GM18951 (cell line): ENCODE results near the gene COL6A3.

ENCODE experiments used
- POLR2A ChIP-seq: IDR thresholded peaks from 4 replicates; pipeline ENCODE4 v1.6.1; 2011; ENCODE audit warnings: mild to moderate bottlenecking; ENCODE audit not compliant: insufficient read length, insufficient read depth; ENCODE audit errors: extremely low read depth
- in situ Hi-C: fragments of 300-500 bp; cut with MboI; formaldehyde crosslinking; loops from one replicate; pipeline ENCODE4 v1.12.0; 2022; ENCODE audit warnings: low sequenced_read_pairs, mixed read lengths, inconsistent platforms; ENCODE audit not compliant: unreplicated experiment

Gene COL6A3

DNA sequence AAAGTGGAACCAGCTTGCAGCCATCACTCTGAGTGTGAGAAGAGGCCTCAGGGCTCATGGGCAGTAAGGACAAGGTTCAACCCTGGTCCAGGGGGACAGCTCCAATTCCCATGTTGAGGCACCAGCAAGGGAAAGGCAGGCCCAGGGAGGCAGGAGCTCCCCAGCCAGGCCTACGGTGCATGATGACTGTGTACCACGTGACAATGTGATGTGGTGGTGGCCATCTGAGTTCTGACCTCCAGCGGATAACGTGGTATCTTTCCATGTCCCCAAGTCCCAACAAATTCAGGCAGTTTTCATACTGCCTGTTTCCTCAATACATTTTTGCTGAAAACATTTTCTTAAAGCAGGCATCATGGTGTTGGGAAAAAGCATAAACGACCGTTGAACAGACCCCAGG lies 36.1 kb upstream of the COL6A3 start:
- no peak for TF ChIP-seq POLR2A
- in situ Hi-C loops: no loop called here

DNA sequence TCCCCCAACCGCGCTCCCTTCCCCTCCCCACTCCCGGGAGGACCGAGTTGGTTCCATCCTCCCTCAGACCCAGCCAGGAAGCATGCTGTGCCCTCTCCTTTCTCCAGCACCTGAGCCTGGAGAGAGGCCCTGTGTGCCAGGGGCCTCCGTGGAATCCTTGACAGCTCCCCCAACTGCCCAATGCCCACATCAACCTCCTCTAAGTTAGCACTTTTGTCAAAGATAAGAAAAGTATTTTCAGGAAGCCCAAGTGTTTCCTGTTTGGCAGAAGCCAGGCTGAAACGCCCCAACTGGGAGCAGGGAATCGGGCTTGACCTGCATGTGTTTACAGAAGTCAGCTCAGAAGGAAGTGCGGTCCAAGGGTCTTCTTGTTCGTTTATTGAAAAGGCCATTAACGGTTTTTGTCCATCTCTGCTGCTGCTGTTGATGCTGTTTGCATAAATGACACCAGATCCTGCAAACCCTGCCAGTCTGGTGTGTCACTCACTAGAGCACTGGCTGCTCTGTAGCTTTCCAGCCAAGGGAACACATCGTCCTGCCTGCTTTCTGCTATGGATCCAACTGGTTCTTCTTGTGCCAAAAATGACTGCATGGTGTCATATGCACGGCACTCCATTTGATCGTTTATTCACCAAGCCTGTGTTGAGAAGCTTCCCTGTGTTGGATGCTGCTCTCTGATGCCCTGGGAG lies 35.4 kb upstream of the COL6A3 start:
- in situ Hi-C loops: no loop called here
- no peak for TF ChIP-seq POLR2A

DNA sequence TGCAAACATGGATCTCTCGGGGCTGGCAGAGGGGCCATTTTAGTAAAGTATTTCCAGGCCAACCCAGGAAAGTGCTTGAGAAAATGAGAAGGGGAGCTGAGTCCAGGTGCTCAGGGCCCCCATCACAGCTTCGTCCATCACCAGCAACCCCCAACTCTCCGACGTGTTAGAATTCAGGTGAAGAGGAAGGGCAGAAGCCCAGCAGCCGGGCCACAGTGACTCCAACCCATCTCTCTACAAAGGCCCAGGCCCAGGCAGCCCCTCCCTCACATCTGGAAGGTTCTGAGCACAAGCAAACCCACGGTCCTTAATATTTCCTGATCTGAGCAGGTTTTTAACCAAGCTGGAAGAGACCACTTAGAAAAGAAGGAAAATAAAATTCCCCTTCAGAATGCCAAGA lies 34.7 kb upstream of the COL6A3 start:
- in situ Hi-C loops: no loop called here
- no peak for TF ChIP-seq POLR2A

DNA sequence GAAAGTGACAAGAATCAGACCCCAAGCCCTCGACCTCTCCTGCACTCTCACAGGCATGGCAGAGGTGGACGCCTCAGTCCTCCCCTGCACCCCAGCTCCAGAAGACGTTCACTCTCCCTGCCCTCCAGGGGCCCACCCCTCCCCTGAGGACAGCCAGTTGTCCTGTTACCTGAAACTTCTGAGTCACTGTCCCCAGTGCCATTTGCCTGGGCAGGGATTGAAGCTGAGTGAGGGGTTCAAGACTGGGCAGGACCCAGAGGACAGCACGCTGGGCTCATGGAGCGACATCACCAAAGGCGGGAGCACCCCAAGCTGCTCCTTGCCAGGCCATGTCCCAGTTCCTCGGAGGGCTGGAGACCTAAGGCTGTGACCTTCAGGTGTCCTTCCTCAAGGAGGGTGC lies 34.2 kb upstream of the COL6A3 start:
- TF ChIP-seq POLR2A: no peak
- in situ Hi-C loops: no loop called here

DNA sequence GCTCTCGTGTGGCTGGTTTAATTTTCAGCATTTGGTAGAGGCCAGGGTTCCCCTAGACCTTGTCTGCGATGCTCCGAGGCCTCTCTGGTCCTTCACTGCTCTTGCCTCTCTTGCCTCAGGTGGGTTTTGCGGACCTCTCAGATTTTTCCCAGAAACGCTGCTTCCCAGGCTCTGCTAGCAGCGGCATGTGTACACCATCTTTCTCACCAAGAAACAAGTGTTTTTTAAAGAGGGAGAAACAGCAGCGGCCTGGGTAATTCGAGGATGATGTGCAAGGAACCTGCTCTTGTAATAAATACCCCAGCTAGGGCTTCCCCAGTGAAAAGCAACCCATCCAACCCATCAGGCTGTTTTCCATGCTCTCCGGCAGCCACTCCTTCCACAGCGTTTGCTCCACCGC lies 33.5 kb upstream of the COL6A3 start:
- in situ Hi-C loops: no loop called here
- no peak for TF ChIP-seq POLR2A

DNA sequence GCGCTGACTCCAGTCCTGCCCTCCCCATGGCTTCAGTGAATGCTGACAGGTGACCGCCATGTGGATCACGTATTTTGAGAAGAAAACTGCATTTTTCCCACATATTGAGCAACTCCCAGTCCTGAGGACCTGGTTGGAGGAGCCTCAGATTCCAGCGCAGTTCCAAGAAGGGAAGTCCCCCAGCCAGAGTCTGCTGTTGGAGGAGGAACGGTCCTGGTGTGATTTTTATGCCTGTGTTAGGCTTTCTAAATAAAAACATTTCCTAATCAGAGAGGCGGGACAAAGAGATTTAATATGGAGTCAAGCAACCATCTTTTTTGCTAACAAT lies 32.3 kb upstream of the COL6A3 start:
- TF ChIP-seq POLR2A: no peak
- in situ Hi-C loops: no loop called here

DNA sequence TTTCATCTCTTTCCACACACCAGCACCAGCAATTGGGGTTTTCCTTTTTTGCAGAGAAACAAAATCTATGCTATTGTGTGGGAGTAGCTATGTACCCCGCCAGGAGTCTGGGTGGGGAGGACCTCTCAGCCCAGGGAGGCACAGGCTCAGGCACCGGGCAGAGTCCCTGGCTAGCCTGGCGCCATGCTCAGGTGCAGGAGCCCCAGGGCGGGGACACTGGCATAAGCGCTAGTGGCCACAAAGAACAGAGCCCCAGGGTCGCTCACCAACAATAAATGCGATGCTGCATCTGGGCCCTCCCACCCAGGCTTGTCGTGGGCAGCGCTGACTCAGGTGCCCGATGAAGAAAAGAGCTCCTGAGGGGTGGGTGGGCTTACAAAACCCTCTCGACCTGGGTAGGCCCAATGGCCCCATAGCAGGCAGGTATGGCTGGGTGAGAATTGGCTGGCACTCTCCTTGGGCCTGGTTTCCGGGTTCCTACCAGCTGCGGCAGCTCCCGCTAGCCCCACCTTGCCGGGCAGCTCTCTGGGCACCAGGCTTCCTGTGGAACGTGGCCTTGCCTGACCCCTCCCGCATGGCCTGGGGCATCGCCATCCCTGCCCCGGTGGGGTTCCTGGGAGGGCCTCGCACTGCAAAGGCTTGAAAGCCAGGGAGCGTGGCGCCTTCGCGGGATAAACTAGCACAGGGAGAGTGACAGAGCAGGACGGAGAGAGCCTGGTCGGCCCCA lies 31.8 kb upstream of the COL6A3 start:
- TF ChIP-seq POLR2A: no peak
- in situ Hi-C loops: no loop called here

DNA sequence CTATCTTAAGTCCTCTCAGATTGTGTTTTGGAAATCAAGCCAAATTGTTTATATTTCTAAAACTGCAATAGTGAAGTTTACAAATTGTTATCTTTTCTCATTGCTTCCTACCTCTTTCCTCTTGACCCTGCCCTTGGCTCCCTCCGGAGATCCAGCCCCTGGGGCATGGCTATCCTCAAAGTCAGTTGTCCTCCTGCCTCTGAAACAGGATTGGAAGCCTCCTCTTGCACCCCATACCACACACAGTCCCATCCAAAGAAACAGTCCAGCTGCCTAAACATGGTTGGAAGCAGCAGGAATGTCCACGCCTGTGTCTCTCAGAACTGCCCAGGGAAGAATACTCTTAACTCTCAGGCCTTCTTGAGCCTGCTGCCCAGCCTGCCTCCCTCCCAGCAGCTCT lies 30.1 kb upstream of the COL6A3 start:
- in situ Hi-C loops: no loop called here
- TF ChIP-seq POLR2A: no peak

DNA sequence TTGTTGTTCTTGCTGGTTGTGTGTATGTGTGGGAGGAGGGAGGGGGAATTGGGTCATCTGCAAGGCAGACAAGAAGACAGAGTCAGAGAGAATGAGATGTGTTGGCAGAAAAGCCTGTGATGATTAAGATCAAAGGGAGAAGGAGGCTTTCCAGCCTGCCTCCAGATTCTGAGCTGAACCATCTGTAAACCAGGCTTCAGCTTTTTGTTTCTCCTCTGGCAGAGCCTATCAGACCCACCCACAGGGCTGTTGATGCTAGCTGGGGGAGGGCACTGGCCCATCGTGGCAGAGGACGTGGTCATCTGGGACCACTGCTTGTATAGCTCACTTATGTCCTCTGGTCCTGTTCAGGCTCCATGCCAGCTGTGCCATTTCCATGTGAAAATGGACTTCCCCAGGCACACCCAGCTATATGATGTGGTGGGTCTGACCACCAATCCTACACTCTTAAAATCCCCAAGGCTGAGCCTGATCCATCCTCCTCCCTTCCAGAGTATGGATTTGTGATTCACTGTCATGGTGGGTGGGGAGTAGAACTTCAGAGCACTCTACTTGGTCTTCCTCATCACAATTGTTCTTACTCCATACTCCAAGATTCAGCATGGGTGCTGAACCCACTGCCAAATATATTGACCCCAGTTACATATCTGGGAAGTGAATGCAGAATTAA lies 27.8 kb upstream of the COL6A3 start:
- in situ Hi-C loops: no loop called here
- no peak for TF ChIP-seq POLR2A

DNA sequence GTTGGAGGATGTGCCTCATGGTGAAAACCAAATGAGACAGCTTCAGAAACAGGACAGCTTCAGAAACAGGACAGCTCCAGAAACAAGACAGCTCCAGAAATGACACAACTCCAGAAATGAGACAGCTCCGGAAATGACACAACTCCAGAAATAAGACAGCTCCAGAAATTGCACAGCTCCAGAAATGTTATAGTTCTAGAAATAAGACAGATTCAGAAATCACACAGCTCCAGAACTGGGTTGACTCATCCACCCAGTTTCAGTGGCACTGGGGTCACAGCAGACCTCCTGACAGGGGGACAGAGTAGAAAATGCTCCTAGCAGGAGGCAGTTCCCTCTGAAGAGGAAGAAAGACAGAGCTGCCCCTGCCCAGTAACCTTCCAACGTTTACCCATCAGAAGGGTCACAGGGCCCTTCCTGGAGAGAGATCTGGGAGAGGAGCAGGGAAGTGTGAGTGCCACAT lies 26.9 kb upstream of the COL6A3 start:
- in situ Hi-C loops: no loop called here
- no peak for TF ChIP-seq POLR2A

DNA sequence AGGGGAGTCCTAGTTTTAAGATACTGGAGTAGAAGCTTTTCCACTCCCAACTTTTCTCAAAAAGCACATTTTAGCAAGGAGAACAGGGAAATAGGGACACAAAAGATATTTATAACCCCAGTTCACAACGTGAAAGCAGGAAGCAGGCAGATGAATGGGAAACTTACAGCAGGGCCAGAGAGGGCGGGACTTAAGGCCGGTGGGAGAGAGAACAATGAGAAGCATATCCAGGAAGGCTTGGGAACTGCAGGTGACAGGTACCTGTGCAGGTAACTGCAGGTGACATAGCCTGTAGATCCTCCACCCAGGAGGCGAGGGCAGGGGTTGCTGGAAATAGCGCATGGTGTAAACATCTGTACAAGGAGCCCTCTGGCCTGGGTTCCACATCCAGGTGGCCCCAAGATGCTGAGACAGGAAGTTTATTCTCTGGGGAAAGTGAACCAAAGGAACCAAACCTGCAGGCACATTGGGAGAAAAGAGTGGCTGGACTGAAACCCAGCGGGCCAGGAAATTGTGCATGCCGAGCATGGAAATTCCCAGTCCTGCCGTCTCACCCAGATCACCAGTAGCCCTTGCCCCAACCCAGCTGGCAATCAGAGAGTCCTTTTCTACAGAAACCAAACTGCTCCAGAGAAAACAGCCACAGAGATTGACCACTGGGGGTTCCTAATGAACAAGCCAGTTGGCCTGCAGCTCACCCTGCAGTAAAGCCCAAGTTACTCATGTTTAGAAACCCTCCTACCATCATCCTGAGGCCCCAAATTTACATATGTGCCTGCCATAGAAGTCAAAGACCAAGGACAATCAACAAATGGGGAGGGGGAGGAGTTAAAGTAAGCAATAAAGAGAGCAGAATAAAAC lies 24.3 kb upstream of the COL6A3 start:
- in situ Hi-C loops: no loop called here
- TF ChIP-seq POLR2A: no peak

DNA sequence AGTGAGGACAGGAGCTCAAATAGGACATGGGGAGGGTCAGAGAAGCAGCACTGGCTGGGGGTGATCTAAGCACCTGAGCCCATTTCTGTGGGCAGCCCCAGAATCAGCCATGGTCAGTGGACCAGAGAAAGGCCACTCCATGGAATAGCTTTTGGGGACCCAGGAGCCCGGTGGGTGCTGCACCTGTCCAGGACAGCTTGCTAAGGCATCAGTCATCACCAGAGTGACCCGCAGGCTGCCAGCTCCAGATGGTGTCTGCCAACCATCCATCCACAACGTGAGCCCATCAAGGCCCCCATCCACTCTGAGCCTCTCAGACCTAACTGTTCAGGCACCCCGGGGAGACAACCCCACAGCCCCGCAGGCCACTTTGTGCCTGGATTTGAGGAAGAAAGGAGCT lies 23.6 kb upstream of the COL6A3 start:
- in situ Hi-C loops: no loop called here
- no peak for TF ChIP-seq POLR2A
